ENCODE measurements around the gene ANAPC13. TPM values are rescaled to one million over a fixed set of nuclear protein-coding genes. Genes with fewer than 3 reads are reported as not detected.

The ANAPC13 gene
- total RNA-seq, 4 donors from 2014 or later, result 41.6 to 58.6 (median 52.3) TPM

GRCh38 chr3:134474956-134475355, 10.8 kb downstream of the ANAPC13 start:
- ATAC-seq (ENCODE audit: low FRiP score), result no peak
- DNase-seq (ENCODE audit: low spot score), result no peak
- TF ChIP-seq CTCF (IDR thresholded peaks at IDR 0.05), result no peak

GRCh38 chr3:134473868-134474546, 11.8 kb downstream of the ANAPC13 start:
- ATAC-seq (ENCODE audit: low FRiP score) (peak; percentile 70), DNase-seq (ENCODE audit: low spot score) (peak; percentile 96)
- TF ChIP-seq CTCF (IDR thresholded peaks at IDR 0.05), result peak in 1 of 3 donors; percentile 61

DNA sequence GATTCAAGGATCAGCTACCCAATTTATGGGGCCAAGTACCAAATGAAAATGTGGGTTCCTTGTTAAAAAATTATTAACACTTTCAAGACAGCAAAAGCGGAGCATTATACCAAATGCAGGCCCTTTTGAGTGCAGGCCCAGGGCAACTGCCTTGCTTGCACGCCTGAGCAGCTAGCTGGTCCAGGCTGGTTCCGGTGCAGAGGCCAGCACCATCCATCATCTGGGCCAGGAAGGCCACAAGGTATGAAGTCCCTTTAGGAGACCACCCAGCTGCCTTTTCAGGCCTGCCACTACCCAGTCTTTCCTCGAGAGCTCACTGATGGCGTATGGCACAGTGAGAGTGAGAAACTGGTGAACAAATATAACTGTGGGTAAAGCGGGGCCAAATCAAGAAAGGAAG, 13.0 kb downstream of the ANAPC13 start:
- no peak for DNase-seq (ENCODE audit: low spot score)
- ATAC-seq (ENCODE audit: low FRiP score), result no peak

DNA sequence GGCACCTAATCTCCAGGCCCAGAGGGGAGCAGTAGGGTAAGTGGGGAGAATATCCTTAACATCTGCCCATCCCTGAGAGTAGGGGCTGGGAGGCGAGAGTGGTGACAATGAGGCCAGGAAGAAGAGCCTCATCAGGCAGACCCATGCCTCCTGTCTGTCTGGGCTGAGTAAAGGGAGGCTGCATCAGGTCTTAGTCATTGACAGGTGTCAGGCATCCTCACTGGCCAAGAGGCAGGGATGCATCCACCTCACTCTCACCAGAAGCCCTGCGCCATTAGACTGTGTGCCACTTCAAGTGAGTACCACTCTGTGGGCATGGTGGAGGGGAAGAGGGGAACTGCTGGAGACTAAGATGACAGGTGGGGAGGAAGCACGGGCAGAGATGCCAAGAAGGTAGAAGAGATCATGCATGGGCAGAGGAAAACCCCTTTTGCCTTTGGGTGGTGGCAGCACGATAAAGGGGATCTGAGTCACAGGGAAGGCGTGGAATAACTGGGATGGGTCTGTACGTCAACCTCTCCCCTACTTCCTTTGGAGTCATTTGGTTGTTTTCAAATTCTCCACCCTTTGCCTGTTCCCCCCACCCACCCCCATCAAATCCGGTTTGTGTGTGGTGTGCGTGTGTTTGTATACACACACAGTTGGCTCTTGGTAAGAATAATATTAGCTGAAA, 14.1 kb downstream of the ANAPC13 start:
- DNase-seq (ENCODE audit: low spot score), result no peak
- no peak for TF ChIP-seq CTCF (IDR thresholded peaks at IDR 0.05)
- peak; percentile 69 for ATAC-seq (ENCODE audit: low FRiP score)

More for the DNA sequence above, 13.0 kb downstream of the ANAPC13 start:
- no peak for TF ChIP-seq CTCF (IDR thresholded peaks at IDR 0.05)

GRCh38 chr3:134468519-134468918, 17.3 kb downstream of the ANAPC13 start:
- ATAC-seq (ENCODE audit: low FRiP score) (no peak), DNase-seq (ENCODE audit: low spot score) (no peak)
- no peak for TF ChIP-seq CTCF (IDR thresholded peaks at IDR 0.05)

DNA sequence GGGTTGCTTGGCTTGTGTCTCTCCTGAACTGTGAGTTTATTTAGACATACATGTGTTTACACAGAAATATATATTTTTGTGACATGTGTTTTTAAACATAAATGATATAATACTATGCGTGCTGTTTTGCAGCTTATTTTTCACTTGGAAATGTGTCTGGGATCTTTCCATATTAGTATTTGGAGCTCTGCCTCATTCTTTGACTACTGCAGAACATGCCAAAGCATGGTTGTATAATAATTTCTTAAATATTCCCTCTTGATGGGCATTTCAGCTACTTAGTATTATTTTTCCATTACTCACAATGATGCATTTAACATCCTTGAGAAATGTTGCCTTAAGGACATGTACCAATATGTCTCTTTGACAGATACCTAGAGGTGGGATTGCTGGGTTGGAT, 19.5 kb downstream of the ANAPC13 start:
- no peak for DNase-seq (ENCODE audit: low spot score)
- no peak for ATAC-seq (ENCODE audit: low FRiP score)
- TF ChIP-seq CTCF (IDR thresholded peaks at IDR 0.05), result no peak
